Measurements from ENCODE around the gene PRUNE2. TPM values are rescaled to one million over a fixed set of nuclear protein-coding genes. Genes with fewer than 3 reads are reported as not detected.

Gene PRUNE2
- total RNA-seq, 2 experiments from 2014 or later: 0.38 to 0.72 TPM

GRCh38 chr9:76609285-76610010, 296.5 kb downstream of the PRUNE2 start:
- Mint-ChIP-seq H3K9me3 (no peaks in the 10 kb centered on the region), H3K4me3 (no peak overlapping the region), H3K36me3 (ENCODE audit: low read depth) (no peaks in the 10 kb centered on the region), H3K27me3 (no peaks in the 10 kb centered on the region), H3K4me1 (ENCODE audit: low read depth) (no peaks in the 10 kb centered on the region), H3K27ac (no peak overlapping the region)
- intact Hi-C loops (cut with micrococcal nuclease): no loop called here
- DNase-seq (no peak), ATAC-seq (no peak)
- ChIA-PET CTCF (interaction anchor here (1.1 kb wide), 1 partner anchor 199 kb away, joined by 3 read pairs; no protein-coding TSS in a partner anchor), POLR2A (interaction anchor here (0.5 kb wide), 1 partner anchor 8 kb away, joined by 3 read pairs; no protein-coding TSS in a partner anchor)
- TF ChIP-seq CTCF (IDR thresholded peaks at IDR 0.05): no peak

DNA sequence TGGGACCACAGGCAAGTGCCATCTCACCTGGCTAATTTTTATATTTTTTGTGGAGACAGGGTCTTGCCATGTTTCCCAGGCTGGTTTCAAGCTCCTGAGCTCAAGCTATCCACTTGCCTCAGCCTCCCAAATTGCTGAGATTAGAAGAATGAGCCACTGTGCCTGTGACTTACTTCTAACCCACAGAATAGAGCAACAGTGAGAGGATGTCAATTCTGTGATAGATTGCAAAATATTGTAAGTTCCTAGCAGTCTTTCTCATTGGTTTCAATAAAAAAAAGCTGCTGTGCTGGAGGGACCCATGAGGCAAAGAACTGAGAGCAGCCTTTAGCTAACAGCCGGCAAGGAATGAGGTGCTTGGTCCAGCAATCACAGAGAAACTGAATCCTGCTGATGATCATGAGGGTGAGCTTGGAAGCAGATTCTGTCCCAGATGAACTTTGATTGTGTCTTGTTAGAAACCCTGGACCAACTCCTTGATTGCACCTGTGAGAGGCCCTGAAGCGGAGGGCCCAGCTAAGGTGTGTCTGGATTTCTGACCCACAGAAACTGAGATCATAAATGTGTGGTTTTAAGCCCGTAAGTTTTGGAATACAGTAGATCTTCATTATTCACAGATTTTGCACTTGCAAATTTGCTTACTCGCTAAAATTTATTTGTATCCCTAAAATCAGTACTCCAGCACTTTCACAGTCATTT, 297.2 kb downstream of the PRUNE2 start:
- ChIA-PET CTCF (interaction anchor here (1.1 kb wide), 1 partner anchor 199 kb away, joined by 3 read pairs; no protein-coding TSS in a partner anchor), POLR2A (no interaction called here)
- DNase-seq (no peak), ATAC-seq (no peak)
- no peak overlapping the region for H3K27ac Mint-ChIP-seq
- H3K9me3 Mint-ChIP-seq: no peaks in the 10 kb centered on the region
- intact Hi-C loops (cut with micrococcal nuclease): no loop called here
- H3K4me3 Mint-ChIP-seq: no peak overlapping the region
- H3K36me3 Mint-ChIP-seq (ENCODE audit: low read depth): no peaks in the 10 kb centered on the region
- no peaks in the 10 kb centered on the region for H3K27me3 Mint-ChIP-seq
- no peak for TF ChIP-seq CTCF (IDR thresholded peaks at IDR 0.05)
- peaks cover 4% of the 10 kb centered on the region for H3K4me1 Mint-ChIP-seq (ENCODE audit: low read depth)

DNA sequence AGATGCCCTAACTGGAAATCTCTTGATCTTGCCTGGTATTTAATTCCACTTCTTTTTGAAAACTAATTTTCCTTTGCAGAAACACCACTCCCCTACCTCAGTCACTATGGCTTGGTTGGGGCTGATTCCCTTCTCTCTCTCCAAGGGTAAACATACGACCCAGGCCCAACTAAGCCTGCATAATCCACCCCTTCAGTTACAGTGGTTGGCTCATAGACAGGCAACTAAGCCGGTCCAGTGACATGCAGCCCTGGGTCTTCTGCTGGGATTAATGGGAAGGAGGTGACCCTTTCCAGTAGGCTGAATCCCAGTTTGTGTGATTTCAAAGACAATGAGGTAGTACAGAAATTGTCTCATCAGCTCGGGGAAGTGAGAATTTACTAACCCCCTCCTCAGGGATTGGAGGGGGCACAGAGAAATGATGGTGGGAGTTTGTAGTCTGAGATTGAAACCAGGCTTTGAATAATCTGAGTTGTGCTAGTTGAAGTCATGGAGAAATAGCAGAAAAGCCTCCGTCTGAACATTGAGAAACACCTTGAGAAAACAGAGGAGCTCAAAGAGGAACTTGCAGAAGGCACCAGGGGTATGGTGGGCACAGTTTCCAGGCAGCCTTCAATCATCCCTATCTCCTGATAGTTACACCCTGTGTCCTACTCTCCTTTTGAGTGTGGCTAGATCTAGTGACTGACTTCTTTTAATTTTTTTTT, 298.0 kb downstream of the PRUNE2 start:
- Mint-ChIP-seq H3K27ac (no peak overlapping the region), H3K36me3 (ENCODE audit: low read depth) (no peaks in the 10 kb centered on the region), H3K27me3 (no peaks in the 10 kb centered on the region), H3K4me1 (ENCODE audit: low read depth) (peaks cover 13% of the 10 kb centered on the region), H3K4me3 (no peak overlapping the region), H3K9me3 (no peaks in the 10 kb centered on the region)
- CTCF ChIA-PET: no interaction called here
- POLR2A ChIA-PET: no interaction called here
- intact Hi-C loops (cut with micrococcal nuclease): no loop called here
- ATAC-seq (no peak), DNase-seq (no peak)
- no peak for TF ChIP-seq CTCF (IDR thresholded peaks at IDR 0.05)

GRCh38 chr9:76605321-76605900, 300.5 kb downstream of the PRUNE2 start:
- no peaks in the 10 kb centered on the region for H3K36me3 Mint-ChIP-seq (ENCODE audit: low read depth)
- H3K27ac Mint-ChIP-seq: no peak overlapping the region
- TF ChIP-seq CTCF (IDR thresholded peaks at IDR 0.05): no peak
- CTCF ChIA-PET: interaction anchor here (1.6 kb wide), 1 partner anchor 52 kb away, joined by 3 read pairs; no protein-coding TSS in a partner anchor
- H3K27me3 Mint-ChIP-seq: no peaks in the 10 kb centered on the region
- no peak for ATAC-seq
- H3K4me1 Mint-ChIP-seq (ENCODE audit: low read depth): peaks cover 15% of the 10 kb centered on the region
- POLR2A ChIA-PET: no interaction called here
- no peak overlapping the region for H3K4me3 Mint-ChIP-seq
- H3K9me3 Mint-ChIP-seq: no peaks in the 10 kb centered on the region
- no peak for DNase-seq
- intact Hi-C loops (cut with micrococcal nuclease): no loop called here

All from activated CD8-positive, alpha-beta T cell treated with anti-CD3 and anti-CD28 coated beads for 36 hours (primary cell).